Endothelial cell (in vitro differentiated cells): ENCODE data around the gene TEX101. TPM values are rescaled to one million over a fixed set of nuclear protein-coding genes. Genes with fewer than 3 reads are reported as not detected.

Source experiments
- DNase-seq: peaks from one replicate; pipeline ENCODE4 v3.0.0; 2021; ENCODE audit warnings: low spot score
- H3K27ac Mint-ChIP-seq: one replicate; pipeline ENCODE4 v1.8.0; 2021; ENCODE audit warnings: mixed read lengths, inconsistent platforms; ENCODE audit not compliant: unreplicated experiment
- H3K27me3 Mint-ChIP-seq: one replicate; pipeline ENCODE4 v1.8.0; 2021; ENCODE audit warnings: mild to moderate bottlenecking, moderate library complexity, mixed read lengths, inconsistent platforms; ENCODE audit not compliant: unreplicated experiment
- H3K36me3 Mint-ChIP-seq: one replicate; pipeline ENCODE4 v1.8.0; 2021; ENCODE audit warnings: mild to moderate bottlenecking, low read depth, mixed read lengths, inconsistent platforms; ENCODE audit not compliant: unreplicated experiment
- H3K4me1 Mint-ChIP-seq: one replicate; pipeline ENCODE4 v1.8.0; 2021; ENCODE audit warnings: mild to moderate bottlenecking, mixed read lengths, inconsistent platforms; ENCODE audit not compliant: unreplicated experiment
- H3K4me3 Mint-ChIP-seq: one replicate; pipeline ENCODE4 v1.8.0; 2021; ENCODE audit warnings: mild to moderate bottlenecking, mixed read lengths, inconsistent platforms; ENCODE audit not compliant: unreplicated experiment
- H3K9me3 Mint-ChIP-seq: one replicate; pipeline ENCODE4 v1.8.0; 2021; ENCODE audit warnings: mixed read lengths, inconsistent platforms; ENCODE audit not compliant: unreplicated experiment
- CTCF ChIP-seq: fragments of 200-600 bp; sonication (generic); IDR thresholded peaks from one replicate; pipeline ENCODE4 v1.5.0; 2021; ENCODE audit warnings: antibody characterized with exemption; ENCODE audit not compliant: unreplicated experiment
- total RNA-seq: library from RNA; stranded (reverse); fragmentation: NEBNext Ultra II Directional; extraction: Animal tissue kit (Norgen Biotek cat#: 25700); gene quantifications from one replicate; pipeline ENCODE4 v1.2.1, GENCODE V29; 2021; ENCODE audit not compliant: unreplicated experiment

Gene TEX101
- total RNA-seq, 1 donor from 2014 or later = not detected

- peaks cover 4% of the 10 kb centered on the region for H3K36me3 Mint-ChIP-seq
- peaks cover 2% of the 10 kb centered on the region for H3K27me3 Mint-ChIP-seq
- TF ChIP-seq CTCF = no peak
- H3K27ac Mint-ChIP-seq = no peak overlapping the region
- no peaks in the 10 kb centered on the region for H3K4me1 Mint-ChIP-seq
- H3K9me3 Mint-ChIP-seq = peaks cover 6% of the 10 kb centered on the region
- H3K4me3 Mint-ChIP-seq = no peak overlapping the region
- DNase-seq = no peak
Measured at GRCh38 chr19:43452582-43452981, 37.9 kb downstream of the TEX101 start.

GRCh38 chr19:43454031-43454430 lies 39.3 kb downstream of the TEX101 start:
- H3K4me3 Mint-ChIP-seq = no peak overlapping the region
- TF ChIP-seq CTCF = no peak
- peaks cover 4% of the 10 kb centered on the region for H3K36me3 Mint-ChIP-seq
- H3K27me3 Mint-ChIP-seq = peaks cover 2% of the 10 kb centered on the region
- peaks cover 6% of the 10 kb centered on the region for H3K9me3 Mint-ChIP-seq
- no peak overlapping the region for H3K27ac Mint-ChIP-seq
- H3K4me1 Mint-ChIP-seq = no peaks in the 10 kb centered on the region
- DNase-seq = no peak

- H3K9me3 Mint-ChIP-seq = peaks cover 6% of the 10 kb centered on the region
- peaks cover 4% of the 10 kb centered on the region for H3K36me3 Mint-ChIP-seq
- TF ChIP-seq CTCF = no peak
- peaks cover 2% of the 10 kb centered on the region for H3K27me3 Mint-ChIP-seq
- no peaks in the 10 kb centered on the region for H3K4me1 Mint-ChIP-seq
- no peak for DNase-seq
- no peak overlapping the region for H3K4me3 Mint-ChIP-seq
- no peak overlapping the region for H3K27ac Mint-ChIP-seq
Measured at GRCh38 chr19:43455321-43456113, 40.8 kb downstream of the TEX101 start.

GRCh38 chr19:43457809-43458208 lies 43.1 kb downstream of the TEX101 start:
- Mint-ChIP-seq H3K36me3 (no peaks in the 10 kb centered on the region), H3K4me3 (no peak overlapping the region), H3K27ac (no peak overlapping the region), H3K27me3 (peaks cover 11% of the 10 kb centered on the region), H3K4me1 (no peaks in the 10 kb centered on the region), H3K9me3 (no peaks in the 10 kb centered on the region)
- no peak for DNase-seq
- TF ChIP-seq CTCF = no peak

DNA sequence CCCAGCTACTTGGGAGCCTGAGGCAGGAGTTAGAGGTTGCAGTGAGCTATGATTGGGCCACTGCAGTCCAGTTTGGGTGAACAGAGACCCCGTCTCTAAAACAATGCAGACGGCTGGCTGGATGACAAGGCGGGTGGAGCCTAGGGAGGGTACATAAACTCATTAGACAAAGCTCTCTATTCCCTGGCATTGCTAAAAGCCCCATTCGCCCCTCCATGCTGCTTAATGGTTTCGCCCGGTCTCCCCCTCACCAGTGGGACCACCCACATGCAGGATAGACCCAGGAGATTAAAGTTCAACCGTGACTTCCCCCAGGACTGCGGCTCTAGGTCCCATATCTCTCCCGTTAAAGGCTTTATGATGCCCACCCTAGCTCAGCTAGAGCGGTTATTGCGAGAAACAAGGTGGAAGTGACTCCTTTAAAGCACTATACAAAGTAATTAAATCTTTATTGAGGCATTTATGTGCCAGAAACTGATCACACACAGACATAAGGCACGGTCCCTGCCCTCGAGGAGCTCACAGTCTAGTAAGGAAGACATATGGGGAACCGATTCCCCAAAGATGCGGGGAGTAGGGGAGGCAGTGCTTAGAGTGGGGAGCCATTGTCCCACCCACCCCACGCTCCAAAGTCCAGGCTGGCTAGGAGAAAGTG lies 45.8 kb downstream of the TEX101 start:
- Mint-ChIP-seq H3K36me3 (no peaks in the 10 kb centered on the region), H3K4me3 (no peak overlapping the region), H3K27me3 (peaks cover 16% of the 10 kb centered on the region), H3K9me3 (no peaks in the 10 kb centered on the region), H3K4me1 (peaks cover 5% of the 10 kb centered on the region), H3K27ac (no peak overlapping the region)
- no peak for DNase-seq
- TF ChIP-seq CTCF = no peak
